Measurements from ENCODE around the gene INPP1.
"Not testable (repeated sequence)": the region's sequence is repeated elsewhere in the genome, so short reads cannot be mapped to it uniquely, and the experiment has no call there.

INPP1 gene, protein sequence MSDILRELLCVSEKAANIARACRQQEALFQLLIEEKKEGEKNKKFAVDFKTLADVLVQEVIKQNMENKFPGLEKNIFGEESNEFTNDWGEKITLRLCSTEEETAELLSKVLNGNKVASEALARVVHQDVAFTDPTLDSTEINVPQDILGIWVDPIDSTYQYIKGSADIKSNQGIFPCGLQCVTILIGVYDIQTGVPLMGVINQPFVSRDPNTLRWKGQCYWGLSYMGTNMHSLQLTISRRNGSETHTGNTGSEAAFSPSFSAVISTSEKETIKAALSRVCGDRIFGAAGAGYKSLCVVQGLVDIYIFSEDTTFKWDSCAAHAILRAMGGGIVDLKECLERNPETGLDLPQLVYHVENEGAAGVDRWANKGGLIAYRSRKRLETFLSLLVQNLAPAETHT

DNA sequence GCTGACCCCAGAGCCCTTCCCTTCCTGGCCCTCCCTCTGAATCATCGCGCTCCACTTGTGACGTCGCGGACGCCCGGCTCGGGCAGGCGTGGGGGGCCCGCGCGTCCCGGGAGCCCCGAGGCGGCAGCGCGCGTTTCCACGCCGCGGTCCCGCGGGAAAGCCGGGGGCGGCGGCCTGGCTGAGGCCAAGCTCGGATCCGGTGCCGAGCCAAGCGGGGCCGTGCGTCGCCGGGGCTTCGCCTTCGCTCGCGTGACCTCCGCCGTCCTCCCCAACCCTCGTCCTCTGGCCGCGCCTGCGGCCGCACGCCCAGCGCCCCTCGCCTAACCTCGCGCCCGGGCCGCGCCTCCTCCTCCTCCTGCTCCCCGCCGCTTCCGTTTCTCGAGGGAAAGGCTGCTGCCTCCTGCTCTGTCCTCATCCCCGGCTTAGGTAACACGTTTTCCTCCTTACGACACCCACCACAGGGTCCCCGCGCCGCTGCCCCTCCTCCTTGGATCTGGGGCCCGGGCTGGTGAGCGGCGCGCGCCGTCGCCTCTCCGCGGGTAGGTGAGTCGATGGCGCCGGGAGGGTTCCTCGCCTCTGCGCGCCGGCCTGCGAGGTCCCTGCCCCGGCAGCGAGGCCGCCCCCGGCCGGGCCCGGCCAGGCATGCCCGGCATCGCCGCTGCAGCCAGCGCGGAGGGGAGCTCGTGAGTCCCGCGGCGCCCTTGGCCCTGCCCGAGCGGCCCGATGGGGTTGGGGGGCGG, at the start of gene INPP1:
INPP1 (plus strand) TSS at position 54 of the 740 bp plus-strand sequence. CDS start 16,514 bp downstream, outside the sequence.
- DNase-seq (ENCODE audit: low read depth in 3 of 3), result peak in 2 of 3 experiments; percentile 5 to 33

DNA sequence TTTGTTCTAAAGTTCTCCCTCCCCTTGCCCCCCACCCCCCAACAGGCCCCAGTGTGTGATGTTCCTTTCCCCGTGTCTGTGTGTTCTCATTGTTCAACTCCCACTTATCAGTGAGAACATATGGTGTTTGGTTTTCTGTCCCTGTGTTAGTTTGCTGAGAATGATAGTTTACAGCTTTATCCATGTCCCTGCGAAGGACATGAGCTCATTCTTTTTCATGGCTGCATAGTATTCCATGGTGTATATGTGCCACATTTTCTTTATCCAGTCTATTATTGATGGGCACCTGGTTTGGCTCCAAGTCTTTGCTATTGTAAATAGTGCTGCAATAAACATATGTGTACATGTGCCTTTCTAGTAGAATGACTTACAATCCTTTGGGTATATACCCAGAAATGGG, 45.5 kb upstream of the INPP1 start:
- DNase-seq (ENCODE audit: low read depth in 3 of 3), result not testable (repeated sequence)

DNA sequence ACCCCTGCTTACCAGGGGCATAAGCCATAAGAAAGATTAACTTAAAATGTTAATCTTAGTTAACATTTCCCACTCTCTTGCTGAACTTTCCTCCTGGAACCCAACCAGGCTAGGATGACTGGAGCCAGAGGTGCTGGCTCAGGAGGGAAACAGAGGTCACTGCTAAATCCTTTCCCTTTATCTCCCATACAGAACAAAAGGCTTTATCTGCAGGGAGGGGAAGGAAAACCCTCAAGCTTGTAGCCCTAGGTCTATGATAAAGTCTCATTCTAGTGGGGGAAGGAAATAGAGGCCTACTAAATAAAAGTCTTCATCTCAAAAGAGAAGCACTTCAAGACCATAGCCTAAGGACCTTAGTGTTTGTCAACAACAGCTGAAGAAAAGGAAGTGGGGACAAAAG, 42.4 kb upstream of the INPP1 start:
- DNase-seq (ENCODE audit: low read depth in 3 of 3), result no peak

DNA sequence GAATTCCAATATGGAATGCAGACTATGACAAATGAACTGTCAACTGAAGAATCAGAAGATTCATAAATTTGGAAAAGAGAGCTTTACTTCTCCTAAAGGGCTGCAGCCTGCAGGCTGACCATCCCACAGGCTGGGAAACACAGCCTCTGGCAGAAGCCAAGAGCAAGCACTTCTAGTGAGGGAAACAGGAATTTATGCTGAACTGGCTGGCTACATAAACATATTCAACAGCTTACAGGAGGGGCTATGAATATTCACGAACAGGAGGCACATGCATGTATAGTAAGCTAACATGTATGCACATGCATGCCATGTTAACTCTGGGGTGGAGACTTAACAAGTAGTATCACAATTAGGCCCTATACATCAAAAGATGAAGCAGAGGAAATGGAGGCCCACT, 41.3 kb upstream of the INPP1 start:
- DNase-seq (ENCODE audit: low read depth in 3 of 3), result no peak

DNA sequence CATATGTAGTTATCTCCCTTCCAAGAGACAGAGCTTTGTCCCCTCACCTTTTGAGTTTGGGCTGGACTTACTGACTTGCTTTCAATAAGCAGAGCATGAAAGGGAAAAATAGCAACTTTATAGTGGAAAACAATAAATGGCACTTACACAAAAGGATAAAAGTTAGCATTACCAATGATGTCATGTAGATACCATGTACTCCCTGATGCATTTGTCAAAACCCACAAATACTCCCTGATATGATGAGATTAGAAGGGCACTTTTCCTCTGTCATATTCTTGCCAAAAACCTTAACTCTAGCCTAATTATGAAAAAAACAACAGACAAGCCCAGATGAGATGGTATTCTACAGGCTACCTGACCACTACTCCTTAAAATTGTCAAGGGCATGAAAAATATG, 39.7 kb upstream of the INPP1 start:
- no peak for DNase-seq (ENCODE audit: low read depth in 3 of 3)

DNA sequence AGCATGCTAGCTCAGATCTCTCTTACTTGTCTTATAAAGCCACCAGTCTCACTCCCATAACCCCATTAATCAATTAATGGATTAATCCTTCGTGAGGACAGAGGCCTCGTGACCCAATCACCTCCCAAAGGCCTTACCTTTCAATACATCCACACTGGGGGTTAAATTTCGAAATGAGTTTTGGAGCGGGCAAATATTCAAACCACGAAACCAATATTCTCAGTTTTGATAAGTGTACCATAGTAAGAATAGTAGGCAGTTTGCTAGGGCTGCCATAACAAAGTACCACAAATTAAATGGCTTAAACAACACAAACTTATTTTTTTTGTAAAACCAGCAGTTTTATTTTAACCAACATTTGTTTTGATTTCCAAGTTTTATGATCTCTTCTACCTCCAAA, 39.0 kb upstream of the INPP1 start:
- no peak for DNase-seq (ENCODE audit: low read depth in 3 of 3)

DNA sequence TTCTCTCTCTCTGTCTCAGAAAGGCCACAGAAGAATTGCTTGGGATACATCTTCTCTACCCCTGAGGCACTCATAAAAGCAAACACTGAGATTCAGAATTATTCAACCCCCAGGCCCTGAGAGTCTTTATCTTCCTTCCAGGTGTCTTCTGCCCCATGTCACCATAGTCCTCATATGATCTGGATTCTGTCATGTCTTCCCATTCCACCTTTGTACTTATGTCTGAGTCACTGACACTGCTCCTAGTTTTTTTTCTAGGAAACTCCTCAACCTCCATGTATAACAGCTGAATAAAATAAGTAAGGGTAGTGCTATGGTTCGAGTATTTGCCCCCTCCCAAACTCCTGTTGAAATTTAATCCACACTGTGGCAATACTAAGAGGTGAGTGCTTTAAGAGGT, 35.4 kb upstream of the INPP1 start:
- DNase-seq (ENCODE audit: low read depth in 3 of 3), result no peak

DNA sequence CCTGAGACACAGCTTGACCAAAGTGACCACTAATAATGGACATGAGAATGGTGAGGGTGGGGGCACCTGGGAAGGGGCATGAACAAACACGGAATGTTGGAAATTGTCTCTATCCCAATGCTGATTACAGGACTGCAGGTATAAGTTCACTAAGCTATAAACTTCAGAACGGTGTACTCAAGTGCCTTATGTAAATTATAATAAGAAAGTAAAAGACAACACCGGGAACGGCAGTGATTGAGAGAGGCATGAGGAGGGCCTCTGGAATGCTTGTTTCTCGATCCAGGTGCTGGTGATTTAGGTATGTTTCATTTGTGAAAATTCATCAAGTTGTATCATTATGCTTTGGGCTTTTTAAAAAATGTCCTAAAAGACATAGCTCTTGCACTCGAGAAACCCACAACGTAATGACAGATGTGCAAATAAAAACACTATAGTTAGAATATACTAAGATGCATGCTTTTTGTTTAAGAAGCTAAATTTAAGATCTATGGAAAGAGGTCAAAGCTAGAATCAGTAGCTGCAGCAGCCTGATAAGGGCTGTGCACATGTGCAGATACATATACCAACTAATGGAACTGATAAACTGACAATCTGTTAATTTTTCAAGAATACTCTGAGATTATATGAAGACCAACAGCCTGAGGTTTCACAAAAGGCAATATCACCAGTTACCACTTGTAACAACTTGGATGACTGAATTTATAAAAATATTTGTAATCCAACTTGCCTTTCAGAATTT, 31.3 kb upstream of the INPP1 start:
- DNase-seq (ENCODE audit: low read depth in 3 of 3), result no peak

DNA sequence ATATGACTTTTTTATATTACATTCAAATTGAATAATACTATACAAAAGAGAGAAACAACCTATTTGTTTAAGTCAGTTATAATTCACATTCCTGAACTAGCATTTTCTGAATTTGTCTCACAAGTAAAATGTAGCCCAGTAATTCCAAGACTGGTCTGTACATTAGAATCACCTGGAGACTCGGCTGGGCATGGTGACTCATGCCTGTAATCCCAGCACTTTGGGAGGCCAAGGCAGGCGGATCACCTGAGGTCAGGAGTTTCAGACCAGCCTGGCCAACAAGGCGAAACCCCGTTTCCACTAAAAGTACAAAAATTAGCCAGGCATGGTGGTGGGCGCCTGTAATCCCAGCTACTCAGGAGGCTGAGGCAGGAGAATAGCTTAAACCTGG, 30.8 kb upstream of the INPP1 start:
- not testable (repeated sequence) for DNase-seq (ENCODE audit: low read depth in 3 of 3)

DNA sequence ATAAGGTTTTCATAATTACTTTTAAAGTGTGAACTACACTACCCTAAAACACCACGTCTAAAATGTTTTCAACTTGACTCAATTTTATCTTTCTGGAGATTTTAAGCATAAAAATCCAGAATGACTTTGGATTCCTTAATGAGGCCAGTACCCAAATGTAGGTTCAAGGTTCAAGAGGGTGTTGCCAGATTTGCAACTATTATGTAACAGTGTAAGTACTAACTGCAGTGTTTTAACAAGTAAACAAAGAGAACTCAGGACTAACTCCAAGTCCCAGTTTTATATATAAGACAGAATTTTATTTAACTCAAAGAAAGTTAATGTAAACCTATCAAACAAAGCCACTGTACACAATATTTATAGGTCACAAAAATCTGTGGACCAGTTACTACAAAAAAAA, 29.5 kb upstream of the INPP1 start:
- no peak for DNase-seq (ENCODE audit: low read depth in 3 of 3)

DNA sequence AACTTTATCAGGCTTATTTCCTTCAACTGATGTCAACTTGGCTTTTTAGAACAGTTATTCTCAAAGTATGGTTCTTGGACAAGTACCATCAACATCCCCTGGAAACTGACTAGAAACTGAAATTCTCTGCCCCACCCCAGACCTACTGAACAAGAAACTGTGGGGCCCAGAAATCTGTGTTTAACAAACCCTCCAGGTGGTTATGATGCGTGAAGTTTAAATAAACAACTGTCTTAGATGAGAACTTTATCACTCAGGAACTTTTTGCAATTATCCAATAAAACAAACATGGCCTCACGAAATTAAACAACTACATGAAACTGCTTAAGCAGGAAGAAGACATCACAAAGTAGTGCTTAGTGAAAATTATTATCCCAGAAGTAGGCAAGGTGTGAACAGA, 28.1 kb upstream of the INPP1 start:
- no peak for DNase-seq (ENCODE audit: low read depth in 3 of 3)

DNA sequence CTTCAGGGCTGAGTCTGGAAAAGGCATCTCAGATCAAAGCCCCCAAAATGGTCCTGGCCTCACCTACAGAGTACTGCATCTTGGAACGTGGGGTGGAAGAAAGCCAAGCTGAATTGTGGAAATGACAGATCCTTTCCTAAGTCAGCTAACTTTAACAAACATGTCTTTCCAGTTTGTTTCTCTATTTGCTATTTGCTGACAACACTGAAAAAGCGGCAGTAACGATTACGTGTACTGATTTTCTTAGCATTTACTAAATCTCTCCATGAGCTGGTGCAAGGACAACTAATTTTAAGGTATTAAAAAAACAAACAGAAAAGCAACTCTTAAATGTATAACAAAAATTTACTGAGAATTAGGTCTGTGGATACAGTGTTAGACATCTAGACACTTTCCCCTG, 24.9 kb upstream of the INPP1 start:
- DNase-seq (ENCODE audit: low read depth in 3 of 3), result no peak

DNA sequence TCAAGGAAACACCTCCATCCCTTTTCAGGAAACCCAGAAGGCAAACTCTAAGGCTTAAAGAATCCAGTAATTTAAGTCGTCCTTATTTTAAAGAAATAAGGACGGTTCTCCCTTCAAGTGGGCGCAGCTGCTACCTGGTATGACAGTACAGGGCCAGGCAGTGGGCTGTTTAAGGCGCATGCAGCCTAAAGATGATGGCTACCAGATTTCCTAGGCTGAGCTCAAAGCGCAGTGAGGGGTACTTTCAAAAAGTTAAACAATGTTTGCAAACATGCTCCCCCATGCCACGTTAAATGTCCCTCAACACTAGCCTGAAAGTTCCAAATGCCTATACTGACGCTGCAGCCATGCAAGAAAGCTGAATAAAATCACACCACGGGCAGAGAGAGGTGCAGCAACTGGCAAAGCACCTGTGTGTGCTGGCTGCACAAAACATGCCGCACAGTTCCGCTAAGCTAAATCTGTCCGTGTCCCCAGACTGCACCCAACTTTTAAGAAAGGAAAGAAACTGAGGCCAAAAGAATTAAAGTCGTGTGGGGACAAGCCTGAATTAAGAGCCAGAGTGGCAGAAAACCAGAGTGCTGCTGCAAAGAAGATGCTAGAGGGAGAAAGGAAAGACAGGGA, 24.3 kb upstream of the INPP1 start:
- DNase-seq (ENCODE audit: low read depth in 3 of 3), result no peak

DNA sequence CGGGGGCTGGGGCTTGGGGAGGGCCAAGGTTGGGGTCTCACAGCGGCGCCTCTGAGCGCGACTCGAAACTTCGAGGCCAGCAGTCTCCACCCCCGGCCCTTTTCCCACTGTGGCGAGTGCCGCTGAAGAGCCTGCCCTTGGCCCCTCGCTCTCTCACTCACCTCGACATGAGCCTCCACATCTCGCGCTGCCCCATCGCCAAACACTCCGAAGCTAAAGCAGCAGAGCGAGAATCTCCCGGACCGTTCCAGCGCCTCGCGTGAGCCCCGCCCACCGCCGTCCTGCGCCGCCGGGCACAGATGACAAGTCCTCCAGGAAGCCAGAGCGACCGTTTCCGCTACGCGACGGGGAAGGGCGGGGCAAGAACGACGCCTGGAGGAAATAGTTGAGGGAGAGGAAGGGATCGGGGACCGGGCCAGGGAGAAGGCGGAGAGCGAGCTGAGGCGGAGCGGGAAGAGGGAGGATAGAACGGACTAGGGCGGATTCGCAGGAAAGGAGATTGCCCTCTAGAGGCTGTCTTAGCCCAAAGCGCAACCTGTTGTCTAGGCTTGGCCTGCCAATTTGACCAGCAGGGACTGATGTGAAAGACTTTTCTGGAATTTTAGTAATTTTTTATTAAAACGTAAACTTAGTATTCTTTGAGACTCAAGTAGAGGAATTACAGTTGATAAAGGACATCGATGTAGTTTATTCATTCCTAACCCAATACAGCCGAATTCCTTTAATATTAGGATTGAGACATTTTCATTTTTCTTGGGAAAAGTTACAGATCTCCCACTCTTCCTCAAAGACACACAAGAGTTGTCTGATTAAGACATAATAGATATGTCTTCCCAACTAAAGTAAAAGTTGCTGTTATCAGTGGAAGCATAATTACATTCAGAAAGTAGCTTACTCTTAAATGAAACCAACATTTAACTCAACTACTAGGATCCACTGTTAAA, 23.6 kb upstream of the INPP1 start, which contains the start of gene HIBCH:
HIBCH (minus strand) TSS at position 272 of the 944 bp plus-strand sequence; CDS start at position 196, 76 bp downstream.
- DNase-seq (ENCODE audit: low read depth in 3 of 3), result peak; percentile 71 to 82 (median 75)

DNA sequence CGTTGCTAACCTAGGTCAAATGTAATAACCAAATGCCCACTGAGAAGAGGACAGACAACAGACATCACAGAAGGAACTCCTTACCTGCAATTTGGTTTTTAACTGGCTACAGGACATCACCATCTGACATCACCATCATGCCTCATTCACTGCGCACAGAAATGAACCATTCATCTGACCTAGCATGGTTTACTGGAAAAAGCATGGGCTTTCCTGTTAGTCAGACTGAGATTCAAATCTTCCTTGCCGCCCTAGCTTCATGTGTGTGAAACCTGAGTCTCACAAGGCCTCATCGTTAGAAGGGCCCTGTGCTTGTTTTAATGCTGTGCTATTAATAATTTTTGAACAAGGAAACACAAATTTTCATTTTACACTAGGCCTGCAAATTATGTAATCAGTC, 22.7 kb upstream of the INPP1 start:
- DNase-seq (ENCODE audit: low read depth in 3 of 3), result no peak

DNA sequence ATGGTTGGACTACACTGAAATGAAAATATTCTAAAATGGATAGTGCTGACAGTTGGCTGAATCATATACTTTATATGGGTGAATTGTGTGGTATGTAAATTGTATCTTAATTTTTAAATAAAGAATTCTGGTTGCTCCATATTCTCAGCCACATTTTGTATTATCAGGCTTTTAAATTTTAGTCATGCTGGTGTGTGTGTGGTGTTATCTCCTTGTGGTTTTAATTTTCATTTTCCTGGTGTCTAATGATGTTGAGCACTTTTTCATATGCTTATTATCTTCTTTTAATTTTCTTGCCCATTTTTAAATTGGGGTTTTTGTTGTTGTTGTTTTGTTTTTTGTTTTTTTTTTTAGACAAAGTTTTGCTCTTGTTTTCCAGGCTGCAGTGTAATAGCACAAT, 20.0 kb upstream of the INPP1 start:
- no peak for DNase-seq (ENCODE audit: low read depth in 3 of 3)

DNA sequence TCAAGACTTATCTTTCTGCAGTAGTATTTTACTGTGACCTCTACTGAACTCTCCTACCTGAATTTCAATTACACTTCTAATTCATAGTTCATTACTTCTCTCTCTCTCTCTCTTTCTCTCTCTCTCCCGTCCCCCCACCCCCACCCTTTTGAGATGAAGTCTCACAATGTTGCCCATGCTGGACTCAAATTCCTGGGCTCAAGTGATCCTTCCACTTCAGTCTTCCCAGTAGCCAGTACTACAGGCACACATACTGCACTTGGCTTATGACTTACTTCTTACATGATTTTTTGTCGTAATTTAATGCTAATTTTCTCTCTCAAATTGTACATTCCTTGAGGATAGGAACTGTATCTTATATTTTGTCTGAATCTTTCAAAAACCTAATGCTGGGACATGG, 17.8 kb upstream of the INPP1 start:
- no peak for DNase-seq (ENCODE audit: low read depth in 3 of 3)

DNA sequence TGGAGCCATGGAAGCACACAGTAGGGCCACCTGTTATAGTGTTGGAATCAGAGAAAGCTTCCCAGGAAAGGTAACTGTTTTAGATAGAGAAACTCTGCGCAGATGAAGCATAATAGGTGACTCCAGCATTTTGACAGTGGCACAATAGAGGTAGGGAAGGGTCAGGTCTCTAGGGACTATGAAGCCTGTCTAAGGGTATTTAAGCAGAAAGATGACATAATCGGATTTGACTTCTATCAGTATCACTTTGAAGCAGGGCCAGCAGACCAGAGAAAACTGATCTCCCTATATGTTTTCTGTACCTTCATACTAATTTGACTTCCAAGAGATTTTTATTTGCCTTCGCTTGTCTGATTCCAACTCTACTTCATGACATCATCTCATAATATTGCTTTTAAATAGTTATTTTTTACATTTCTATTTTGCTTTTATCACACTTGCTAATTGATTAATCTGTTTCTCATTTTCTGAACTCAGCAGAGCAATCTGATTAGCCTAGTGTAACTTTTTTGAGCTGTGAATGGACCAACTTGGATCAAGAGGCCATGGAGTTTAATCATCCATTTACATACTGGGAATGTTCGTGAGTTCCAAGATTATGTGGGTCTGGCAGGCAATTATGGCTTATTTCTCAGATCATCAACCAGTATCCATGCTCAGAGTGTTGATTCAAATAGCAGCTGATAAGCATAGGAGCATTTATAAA, 15.4 kb upstream of the INPP1 start:
- no peak for DNase-seq (ENCODE audit: low read depth in 3 of 3)

DNA sequence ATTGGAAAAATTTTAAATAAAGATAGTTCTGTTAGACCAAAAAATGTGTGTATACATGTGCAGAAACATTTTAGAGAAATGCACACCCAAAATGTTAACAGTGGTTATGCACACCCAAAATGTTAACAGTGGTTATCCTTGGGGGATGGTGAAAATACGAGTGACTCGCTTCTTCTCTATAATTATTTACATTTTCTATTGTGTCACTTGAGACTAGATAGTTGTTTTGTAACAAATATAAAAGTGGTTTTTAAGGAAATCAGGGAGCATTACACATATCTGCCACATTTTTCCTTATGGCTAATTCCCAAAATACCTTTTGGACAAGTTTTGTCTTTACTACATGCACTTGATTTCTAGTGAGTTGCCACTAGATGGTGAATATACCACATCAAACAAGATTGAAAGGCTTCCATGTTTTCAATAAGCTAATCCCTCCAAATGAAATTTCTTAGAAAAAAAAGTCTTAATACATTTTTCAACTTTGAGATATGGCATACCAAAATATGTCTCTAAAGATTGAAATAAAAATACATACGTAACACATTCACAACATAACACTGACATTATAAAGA, 14.7 kb upstream of the INPP1 start:
- no peak for DNase-seq (ENCODE audit: low read depth in 3 of 3)

DNA sequence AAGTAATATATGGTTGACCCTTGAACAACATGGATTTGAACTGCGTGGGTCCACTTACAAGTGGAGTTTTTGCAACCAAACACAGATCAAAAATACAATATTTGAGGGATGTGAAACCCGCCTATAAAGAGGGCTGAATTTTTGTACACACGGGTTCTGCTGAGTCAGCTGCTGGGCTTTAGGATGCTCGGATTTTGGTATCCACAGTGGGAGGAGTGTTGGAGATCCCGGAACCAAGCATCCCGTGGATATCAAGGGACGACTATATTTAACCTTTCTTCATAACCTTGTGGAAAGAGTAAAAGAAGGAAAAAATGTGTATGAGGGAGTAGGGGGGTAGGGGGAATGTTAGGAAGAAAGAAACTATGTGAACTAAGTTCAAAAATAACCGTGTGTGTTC, 10.0 kb upstream of the INPP1 start:
- DNase-seq (ENCODE audit: low read depth in 3 of 3), result no peak
